ENCODE measurements around the gene KREMEN1. TPM values are rescaled to one million over a fixed set of nuclear protein-coding genes. Genes with fewer than 3 reads are reported as not detected.

Gene KREMEN1
- total RNA-seq, 1 experiment from 2014 or later = 31.9 TPM

DNA sequence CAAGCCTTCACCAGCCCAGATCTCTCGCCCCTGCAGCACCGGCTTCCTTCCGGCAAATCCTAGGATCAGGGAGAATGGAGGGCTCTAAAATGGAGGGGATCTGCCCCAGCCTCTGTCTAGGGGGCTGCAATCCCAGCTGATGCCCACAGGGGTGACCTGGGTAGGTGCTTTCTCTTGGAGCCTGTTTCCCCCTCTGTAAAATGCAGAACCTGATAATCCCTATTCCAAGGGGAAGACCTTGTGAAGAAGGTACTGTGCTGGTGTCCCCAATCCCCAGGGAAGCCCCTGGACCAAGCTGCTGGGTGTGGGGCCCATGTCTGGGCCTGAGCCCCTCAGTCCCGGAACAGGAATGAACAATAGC, 135.6 kb downstream of the KREMEN1 start:
- ChIA-PET RAD21 (ENCODE audit: low non-redundant PET in 1 of 2, low total read pairs in 2 of 2, uncharacterized antibody in 2 of 2, unreplicated experiment in 2 of 2) (no interaction called here), POLR2A (no interaction called here), CTCF (no interaction called here)
- Histone ChIP-seq H3K36me3 (ENCODE audit: control insufficient read depth in 1 of 2, insufficient read depth in 2 of 2, low read length in 2 of 2) (no peaks in the 10 kb centered on the region), H3K27ac (ENCODE audit: low read depth, low read length) (no peak overlapping the region), H3K79me2 (ENCODE audit: insufficient read depth, low read length) (no peaks in the 10 kb centered on the region), H3K4me1 (ENCODE audit: control insufficient read depth in 1 of 2, insufficient read depth in 2 of 2, low read length in 2 of 2) (peaks cover 4 to 18% of the 10 kb centered on the region in 2 experiments; a peak in 3 of 4 replicates), H2AFZ (ENCODE audit: low read depth, low read length, poor library complexity, severe bottlenecking) (no peak overlapping the region), H3K9me2 (ENCODE audit: insufficient read depth) (no peaks in the 10 kb centered on the region), H3K4me3 (replicated peaks in 1 of 2; ENCODE audit: low read depth in 1 of 2, low read length in 2 of 2) (no peak overlapping the region), H3K4me2 (ENCODE audit: low read length) (no peak overlapping the region), H3K9me3 (ENCODE audit: control insufficient read depth in 1 of 2, insufficient read depth in 1 of 2, low read depth in 1 of 2, low read length in 2 of 2) (no peaks in the 10 kb centered on the region), H4K20me1 (ENCODE audit: insufficient read depth) (no peaks in the 10 kb centered on the region), H3K27me3 (ENCODE audit: insufficient read depth, low read length) (no peaks in the 10 kb centered on the region), H3K9ac (ENCODE audit: low read length) (no peak overlapping the region)
- intact Hi-C loops (cut with micrococcal nuclease) = loop anchor here (5.0 kb wide), 1 partner anchor 149 kb away; no protein-coding TSS in a partner anchor
- no peak for DNase-seq (ENCODE audit: low read depth, low spot score)
- TF ChIP-seq, protein P1, sequence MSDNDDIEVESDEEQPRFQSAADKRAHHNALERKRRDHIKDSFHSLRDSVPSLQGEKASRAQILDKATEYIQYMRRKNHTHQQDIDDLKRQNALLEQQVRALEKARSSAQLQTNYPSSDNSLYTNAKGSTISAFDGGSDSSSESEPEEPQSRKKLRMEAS (IDR thresholded peaks at IDR 0.05) = no peak
- TF ChIP-seq EZH2 (IDR thresholded peaks at IDR 0.05) (no peak), POLR2AphosphoS5 (IDR thresholded peaks at IDR 0.05; ENCODE audit: low read depth, low read length) (no peak), CEBPB (IDR thresholded peaks at IDR 0.05; ENCODE audit: low read depth) (no peak), CBX3 (IDR thresholded peaks at IDR 0.05; ENCODE audit: low read depth) (no peak), EZH2phosphoT487 (IDR thresholded peaks at IDR 0.05; ENCODE audit: borderline replicate concordance) (no peak), TCF7L2 (IDR thresholded peaks at IDR 0.05; ENCODE audit: borderline replicate concordance, extremely low read depth, insufficient read depth, insufficient read length) (no peak)
- TF ChIP-seq, protein P2, sequence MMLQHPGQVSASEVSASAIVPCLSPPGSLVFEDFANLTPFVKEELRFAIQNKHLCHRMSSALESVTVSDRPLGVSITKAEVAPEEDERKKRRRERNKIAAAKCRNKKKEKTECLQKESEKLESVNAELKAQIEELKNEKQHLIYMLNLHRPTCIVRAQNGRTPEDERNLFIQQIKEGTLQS (IDR thresholded peaks at IDR 0.05) = no peak
- no TSS peak for BruUV-seq (replicated peaks)
- ATAC-seq = no peak

DNA sequence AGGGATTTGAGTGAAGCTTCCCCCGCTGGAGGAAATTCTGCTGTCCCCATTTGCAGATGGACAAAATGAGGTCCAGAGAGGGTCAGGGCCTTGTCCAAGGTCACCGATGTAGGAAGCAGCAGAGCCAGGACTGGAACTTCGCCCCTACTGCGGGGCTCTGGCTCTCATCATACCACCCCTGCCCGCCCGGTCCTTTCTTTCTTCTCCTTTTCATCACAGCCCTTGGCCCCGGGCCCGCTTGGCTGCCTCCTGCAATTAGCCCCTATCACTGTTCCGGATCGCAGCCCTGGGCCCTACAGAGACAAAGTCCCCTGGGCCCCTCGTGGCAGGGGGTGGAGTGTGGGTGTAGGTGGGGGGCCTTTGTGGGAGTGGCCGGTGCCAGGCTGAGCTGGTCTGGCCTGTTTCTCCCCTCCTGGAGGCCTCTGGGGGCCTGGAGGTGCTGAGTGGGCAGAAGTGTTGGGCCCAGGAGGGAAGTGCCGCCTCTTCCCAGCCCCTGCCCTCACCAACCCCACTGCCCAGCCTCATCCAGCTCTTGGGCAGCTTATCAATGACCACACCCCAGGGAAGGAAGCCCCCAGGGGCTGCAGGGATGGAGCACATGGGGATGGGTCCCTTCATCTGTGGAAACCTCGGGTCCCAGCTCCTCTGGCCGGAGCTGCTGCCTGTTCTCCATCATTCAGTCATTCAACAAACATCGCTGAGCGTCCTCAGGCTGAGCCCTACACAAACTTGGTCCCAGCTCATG, 136.2 kb downstream of the KREMEN1 start:
- H3K27ac ChIP-seq (ENCODE audit: low read depth, low read length) = no peak overlapping the region
- peaks cover 4 to 18% of the 10 kb centered on the region in 2 experiments; a peak in 3 of 4 replicates for H3K4me1 ChIP-seq (ENCODE audit: control insufficient read depth in 1 of 2, insufficient read depth in 2 of 2, low read length in 2 of 2)
- H3K9ac ChIP-seq (ENCODE audit: low read length) = no peak overlapping the region
- H3K4me2 ChIP-seq (ENCODE audit: low read length) = no peak overlapping the region
- POLR2A ChIA-PET = no interaction called here
- no peaks in the 10 kb centered on the region for H3K36me3 ChIP-seq (ENCODE audit: control insufficient read depth in 1 of 2, insufficient read depth in 2 of 2, low read length in 2 of 2)
- intact Hi-C loops (cut with micrococcal nuclease) = loop anchor here (5.0 kb wide), 1 partner anchor 148 kb away; no protein-coding TSS in a partner anchor
- RAD21 ChIA-PET (ENCODE audit: low non-redundant PET in 1 of 2, low total read pairs in 2 of 2, uncharacterized antibody in 2 of 2, unreplicated experiment in 2 of 2) = interaction anchor here in 1 of 2 experiments (0.7 kb wide), 1 partner anchor 151 kb away, joined by 3 read pairs; no protein-coding TSS in a partner anchor
- CTCF ChIA-PET = no interaction called here
- no peaks in the 10 kb centered on the region for H3K27me3 ChIP-seq (ENCODE audit: insufficient read depth, low read length)
- H2AFZ ChIP-seq (ENCODE audit: low read depth, low read length, poor library complexity, severe bottlenecking) = no peak overlapping the region
- no peaks in the 10 kb centered on the region for H3K9me3 ChIP-seq (ENCODE audit: control insufficient read depth in 1 of 2, insufficient read depth in 1 of 2, low read depth in 1 of 2, low read length in 2 of 2)
- no peaks in the 10 kb centered on the region for H4K20me1 ChIP-seq (ENCODE audit: insufficient read depth)
- BruUV-seq (replicated peaks) = no TSS peak
- no peaks in the 10 kb centered on the region for H3K79me2 ChIP-seq (ENCODE audit: insufficient read depth, low read length)
- H3K9me2 ChIP-seq (ENCODE audit: insufficient read depth) = no peaks in the 10 kb centered on the region
- ATAC-seq (no peak), DNase-seq (ENCODE audit: low read depth, low spot score) (no peak)
- no peak overlapping the region for H3K4me3 ChIP-seq (replicated peaks in 1 of 2; ENCODE audit: low read depth in 1 of 2, low read length in 2 of 2)
- TF ChIP-seq, protein P3, sequence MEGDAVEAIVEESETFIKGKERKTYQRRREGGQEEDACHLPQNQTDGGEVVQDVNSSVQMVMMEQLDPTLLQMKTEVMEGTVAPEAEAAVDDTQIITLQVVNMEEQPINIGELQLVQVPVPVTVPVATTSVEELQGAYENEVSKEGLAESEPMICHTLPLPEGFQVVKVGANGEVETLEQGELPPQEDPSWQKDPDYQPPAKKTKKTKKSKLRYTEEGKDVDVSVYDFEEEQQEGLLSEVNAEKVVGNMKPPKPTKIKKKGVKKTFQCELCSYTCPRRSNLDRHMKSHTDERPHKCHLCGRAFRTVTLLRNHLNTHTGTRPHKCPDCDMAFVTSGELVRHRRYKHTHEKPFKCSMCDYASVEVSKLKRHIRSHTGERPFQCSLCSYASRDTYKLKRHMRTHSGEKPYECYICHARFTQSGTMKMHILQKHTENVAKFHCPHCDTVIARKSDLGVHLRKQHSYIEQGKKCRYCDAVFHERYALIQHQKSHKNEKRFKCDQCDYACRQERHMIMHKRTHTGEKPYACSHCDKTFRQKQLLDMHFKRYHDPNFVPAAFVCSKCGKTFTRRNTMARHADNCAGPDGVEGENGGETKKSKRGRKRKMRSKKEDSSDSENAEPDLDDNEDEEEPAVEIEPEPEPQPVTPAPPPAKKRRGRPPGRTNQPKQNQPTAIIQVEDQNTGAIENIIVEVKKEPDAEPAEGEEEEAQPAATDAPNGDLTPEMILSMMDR (IDR thresholded peaks at IDR 0.05 in 2 of 3, conservative IDR thresholded peaks at IDR 0.05 in 1 of 3; ENCODE audit: borderline replicate concordance in 1 of 3, insufficient read depth in 1 of 3, low read depth in 2 of 3, low read length in 2 of 3) = no peak
- TF ChIP-seq, protein P1 (IDR thresholded peaks at IDR 0.05) = no peak
- TF ChIP-seq, protein P4, sequence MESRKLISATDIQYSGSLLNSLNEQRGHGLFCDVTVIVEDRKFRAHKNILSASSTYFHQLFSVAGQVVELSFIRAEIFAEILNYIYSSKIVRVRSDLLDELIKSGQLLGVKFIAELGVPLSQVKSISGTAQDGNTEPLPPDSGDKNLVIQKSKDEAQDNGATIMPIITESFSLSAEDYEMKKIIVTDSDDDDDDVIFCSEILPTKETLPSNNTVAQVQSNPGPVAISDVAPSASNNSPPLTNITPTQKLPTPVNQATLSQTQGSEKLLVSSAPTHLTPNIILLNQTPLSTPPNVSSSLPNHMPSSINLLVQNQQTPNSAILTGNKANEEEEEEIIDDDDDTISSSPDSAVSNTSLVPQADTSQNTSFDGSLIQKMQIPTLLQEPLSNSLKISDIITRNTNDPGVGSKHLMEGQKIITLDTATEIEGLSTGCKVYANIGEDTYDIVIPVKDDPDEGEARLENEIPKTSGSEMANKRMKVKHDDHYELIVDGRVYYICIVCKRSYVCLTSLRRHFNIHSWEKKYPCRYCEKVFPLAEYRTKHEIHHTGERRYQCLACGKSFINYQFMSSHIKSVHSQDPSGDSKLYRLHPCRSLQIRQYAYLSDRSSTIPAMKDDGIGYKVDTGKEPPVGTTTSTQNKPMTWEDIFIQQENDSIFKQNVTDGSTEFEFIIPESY (IDR thresholded peaks at IDR 0.05; ENCODE audit: extremely low read depth, insufficient replicate concordance, low read length) = no peak
- TF ChIP-seq CBX3 (IDR thresholded peaks at IDR 0.05; ENCODE audit: low read depth) (no peak), POLR2AphosphoS5 (IDR thresholded peaks at IDR 0.05; ENCODE audit: low read depth, low read length) (no peak), CEBPB (IDR thresholded peaks at IDR 0.05; ENCODE audit: low read depth) (no peak)
